ENCODE results near the gene ABHD16B.

Gene ABHD16B

GRCh38 chr20:63842258-63842657, 19.0 kb upstream of the ABHD16B start (continued):
- TF ChIP-seq CREB5 (CRISPR knock-in tag; IDR thresholded peaks at IDR 0.05; ENCODE audit: low read depth) (no peak), ZFP30 (CRISPR knock-in tag; IDR thresholded peaks at IDR 0.05) (no peak), TOX (CRISPR knock-in tag; IDR thresholded peaks at IDR 0.05; ENCODE audit: borderline replicate concordance) (no peak), SNAI2 (CRISPR knock-in tag; IDR thresholded peaks at IDR 0.05) (no peak), PATZ1 (CRISPR knock-in tag; IDR thresholded peaks at IDR 0.05; ENCODE audit: borderline replicate concordance) (no peak), BACH2 (CRISPR knock-in tag; IDR thresholded peaks at IDR 0.05; ENCODE audit: borderline replicate concordance) (no peak), ZNF70 (CRISPR knock-in tag; IDR thresholded peaks at IDR 0.05) (no peak), RARB (CRISPR knock-in tag; IDR thresholded peaks at IDR 0.05) (no peak)

GRCh38 chr20:63843222-63843621, 18.1 kb upstream of the ABHD16B start:
- no peak for ATAC-seq
- TF ChIP-seq TSHZ2 (CRISPR knock-in tag; IDR thresholded peaks at IDR 0.05) (no peak), ZFP3 (CRISPR knock-in tag; IDR thresholded peaks at IDR 0.05) (no peak), BACH2 (CRISPR knock-in tag; IDR thresholded peaks at IDR 0.05; ENCODE audit: borderline replicate concordance) (no peak), TOX (CRISPR knock-in tag; IDR thresholded peaks at IDR 0.05; ENCODE audit: borderline replicate concordance) (no peak), PPARA (CRISPR knock-in tag; IDR thresholded peaks at IDR 0.05; ENCODE audit: borderline replicate concordance) (no peak), POU6F1 (CRISPR knock-in tag; IDR thresholded peaks at IDR 0.05; ENCODE audit: borderline replicate concordance, low read depth) (no peak)

- no peak for ATAC-seq
- TF ChIP-seq SNAI2 (CRISPR knock-in tag; IDR thresholded peaks at IDR 0.05) = no peak
- TF ChIP-seq CREB5 (CRISPR knock-in tag; IDR thresholded peaks at IDR 0.05; ENCODE audit: low read depth) = no peak
These were observed 17.5 kb upstream of the ABHD16B start for GRCh38 chr20:63843778-63844177.

GRCh38 chr20:63844511-63844991, 16.7 kb upstream of the ABHD16B start:
- ATAC-seq = no peak
- TF ChIP-seq ZNF70 (CRISPR knock-in tag; IDR thresholded peaks at IDR 0.05) (no peak), TCF4 (CRISPR knock-in tag; IDR thresholded peaks at IDR 0.05; ENCODE audit: borderline replicate concordance) (no peak), PPARA (CRISPR knock-in tag; IDR thresholded peaks at IDR 0.05; ENCODE audit: borderline replicate concordance) (no peak), POU6F1 (CRISPR knock-in tag; IDR thresholded peaks at IDR 0.05; ENCODE audit: borderline replicate concordance, low read depth) (no peak)

All from SK-N-SH treated with all-trans-retinoic acid at 6 μM for 48 hours (cell line).